Renal pelvis (tissue), 4 donors: ENCODE results near the gene TSEN15. TPM values are rescaled to one million over a fixed set of nuclear protein-coding genes. Genes with fewer than 3 reads are reported as not detected.

ENCODE experiments used
- DNase-seq: peaks from one replicate; pipeline ENCODE4 v3.0.0-alpha.2; 2013
- polyA plus RNA-seq, 3 donors: library from polyadenylated mRNA; unstranded; fragments of 120-200 nt; gene quantifications; one replicate each; pipeline ENCODE4 v1.2.1, GENCODE V29; 2013; ENCODE audit not compliant: insufficient read length in 3 of 3

Gene TSEN15
- polyA plus RNA-seq, 3 donors, result 41.4 to 48.3 (median 46.0) TPM

DNA sequence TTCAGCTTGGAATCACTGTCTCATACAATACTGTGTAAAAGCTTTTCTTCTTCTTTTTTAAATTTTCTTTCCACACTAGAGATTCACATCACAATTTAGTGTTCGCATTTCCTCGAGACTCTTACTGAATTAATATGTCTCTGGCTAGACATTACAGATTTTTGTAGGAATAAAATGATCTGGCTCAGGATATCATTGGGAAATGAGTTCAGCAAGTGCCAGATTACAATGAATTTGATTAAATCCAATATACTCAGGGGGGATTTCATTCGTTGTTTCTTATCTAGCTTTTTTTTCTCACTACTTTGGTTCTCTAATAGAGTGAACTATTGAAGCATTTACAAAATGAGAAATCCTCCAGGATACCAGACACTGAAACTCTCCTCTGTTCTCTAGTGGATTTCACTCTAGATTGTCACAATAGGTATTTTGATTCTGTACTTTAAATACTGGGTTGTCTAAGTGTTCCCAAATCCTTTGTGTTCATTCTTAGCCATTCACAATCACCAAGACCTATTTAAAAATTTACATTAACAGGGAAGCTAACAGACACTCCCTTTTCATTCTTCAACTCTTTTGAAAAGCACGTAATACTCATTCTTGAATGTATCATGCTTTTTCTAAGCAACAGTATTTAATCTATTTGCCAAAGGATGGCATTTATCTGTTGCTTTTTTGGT is 2.8 kb upstream of the TSEN15 start:
- DNase-seq, result no peak

DNA sequence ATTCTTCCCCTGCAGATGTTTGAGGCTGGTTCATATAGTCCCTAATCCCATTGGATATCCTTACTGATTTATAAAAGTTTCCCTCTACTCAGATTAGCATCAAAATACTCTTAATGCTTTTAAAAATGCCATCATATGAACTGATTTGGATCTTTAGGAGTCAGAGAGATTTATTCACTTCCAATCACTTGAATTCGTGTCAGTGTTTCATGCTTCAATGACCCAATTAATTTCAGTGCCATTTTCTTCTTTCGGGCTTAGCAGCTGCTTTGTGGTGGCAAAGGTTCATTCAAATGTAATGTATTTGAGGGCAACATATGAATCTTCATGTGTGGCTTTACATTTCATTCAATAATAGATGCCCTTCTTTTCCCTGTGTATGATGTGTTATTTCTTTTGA is 2.2 kb upstream of the TSEN15 start:
- DNase-seq, result no peak

DNA sequence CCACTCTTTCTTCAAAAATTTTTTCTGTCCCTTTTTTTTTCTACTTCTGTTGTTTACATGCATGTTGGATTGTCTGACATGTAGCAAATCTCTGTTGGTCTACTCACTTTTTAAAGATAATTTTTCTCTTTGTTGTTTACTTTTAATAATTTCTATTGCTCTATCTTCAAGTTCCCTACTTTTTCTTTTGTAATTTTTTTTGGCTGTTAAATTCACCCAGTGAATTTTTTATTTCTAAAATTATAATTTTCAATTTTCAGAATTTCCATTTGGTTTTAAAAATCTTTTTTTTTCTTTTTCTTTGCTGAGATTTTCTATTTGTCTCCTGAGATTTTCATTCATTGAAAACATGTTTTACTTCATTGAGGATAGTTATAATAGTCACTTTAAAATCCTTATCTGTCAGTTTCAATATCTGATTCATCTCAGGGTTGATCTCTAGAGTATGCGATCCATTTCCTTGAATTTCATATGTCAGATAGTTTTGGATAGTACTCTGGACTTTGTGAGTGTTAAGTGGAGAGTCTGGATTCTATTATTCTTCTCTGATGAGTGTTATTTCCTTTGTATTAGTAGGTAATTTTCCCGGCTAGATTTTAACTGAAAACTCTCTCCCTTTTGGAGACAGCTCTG is 1.6 kb upstream of the TSEN15 start:
- no peak for DNase-seq

DNA sequence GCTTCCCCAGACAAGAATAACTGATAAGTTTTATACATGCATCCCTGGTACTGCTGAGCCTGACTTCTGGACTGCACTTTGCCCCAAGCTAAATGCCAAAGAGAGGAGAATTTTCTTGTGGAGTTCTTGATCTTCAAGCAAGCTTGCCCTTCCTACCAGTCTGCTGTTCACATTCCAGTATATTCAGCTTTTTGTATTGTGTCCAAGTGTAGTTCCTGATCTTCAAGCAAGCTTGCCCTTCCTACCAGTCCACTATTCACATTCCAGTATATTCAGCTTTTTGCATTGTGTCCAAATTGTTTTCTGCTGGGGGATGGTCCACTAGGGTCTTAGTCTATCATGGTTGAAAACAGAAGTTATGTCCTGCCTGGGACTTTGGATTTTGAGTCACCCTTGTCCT is 894 bp upstream of the TSEN15 start:
- DNase-seq, result no peak

DNA sequence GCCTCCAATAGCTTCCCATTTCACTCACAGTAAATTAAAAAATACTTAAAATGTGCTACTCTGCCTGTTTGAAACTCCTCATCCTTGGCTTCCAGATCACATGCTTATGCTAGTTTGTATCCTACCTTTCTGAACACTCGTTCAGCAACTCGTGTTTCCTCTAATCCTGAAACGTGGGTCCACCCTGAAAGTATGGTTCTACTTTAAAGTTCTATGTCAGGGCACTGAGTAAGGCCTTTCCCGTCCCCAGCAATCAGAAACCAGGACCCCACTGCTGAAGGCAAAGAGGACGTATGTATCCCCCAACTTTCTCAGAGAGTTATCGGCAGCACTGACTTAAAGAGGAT is 419 bp upstream of the TSEN15 start:
- DNase-seq, result no peak

DNA sequence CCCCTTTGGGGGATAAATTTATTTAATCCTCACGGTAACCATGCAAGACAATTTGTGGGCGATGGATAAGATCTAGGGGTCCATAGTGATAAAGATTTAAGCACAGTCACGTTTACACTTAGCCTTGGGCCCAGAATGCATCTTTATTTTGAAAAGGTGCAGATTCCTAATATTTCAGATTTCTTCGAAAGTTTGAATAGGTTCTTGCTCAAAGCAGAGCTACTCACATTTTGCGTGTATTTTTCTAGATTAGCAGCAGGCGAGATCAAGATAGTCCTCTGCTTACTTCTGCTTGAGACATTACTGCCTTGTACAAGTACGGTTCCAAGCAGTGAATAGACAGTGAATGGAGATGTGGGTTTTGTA is 647 bp downstream of the TSEN15 start:
- DNase-seq, result no peak

DNA sequence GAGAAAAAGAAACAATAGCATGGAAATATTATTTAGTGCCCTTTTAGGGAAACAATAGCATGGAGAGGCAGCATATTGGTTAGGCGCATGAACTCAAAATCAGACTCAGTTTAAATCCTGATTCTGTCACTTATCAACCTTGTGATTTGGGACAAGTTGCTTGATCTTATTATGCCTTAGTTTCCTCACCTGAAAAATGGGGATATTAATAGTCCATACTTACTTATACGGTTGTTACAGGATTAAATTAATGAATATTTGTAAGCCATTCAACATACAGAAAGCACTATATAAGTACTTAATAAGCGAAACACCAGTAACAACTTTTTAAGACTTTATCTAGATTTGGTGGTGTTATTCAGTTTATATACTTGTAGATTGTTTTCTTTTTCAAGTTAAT is 1.2 kb downstream of the TSEN15 start:
- DNase-seq, result no peak

DNA sequence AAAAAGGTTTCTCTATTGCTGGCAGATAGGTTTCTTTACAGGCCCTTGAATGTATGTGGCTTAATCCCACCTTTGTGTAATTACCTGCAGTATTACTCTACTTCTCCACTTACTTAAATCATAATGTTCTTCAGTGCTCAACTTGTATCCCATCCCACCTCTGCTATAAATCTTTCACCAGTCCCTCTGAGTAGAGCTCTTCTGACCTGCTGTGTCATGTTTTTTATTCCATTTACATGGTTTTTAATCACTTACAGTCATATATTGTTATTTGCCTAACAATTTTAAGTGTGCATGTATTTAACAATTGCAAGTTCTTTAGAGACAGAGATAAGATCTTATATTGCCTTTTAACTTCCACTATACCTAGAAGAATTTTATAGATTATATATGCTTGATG is 2.4 kb downstream of the TSEN15 start:
- no peak for DNase-seq

DNA sequence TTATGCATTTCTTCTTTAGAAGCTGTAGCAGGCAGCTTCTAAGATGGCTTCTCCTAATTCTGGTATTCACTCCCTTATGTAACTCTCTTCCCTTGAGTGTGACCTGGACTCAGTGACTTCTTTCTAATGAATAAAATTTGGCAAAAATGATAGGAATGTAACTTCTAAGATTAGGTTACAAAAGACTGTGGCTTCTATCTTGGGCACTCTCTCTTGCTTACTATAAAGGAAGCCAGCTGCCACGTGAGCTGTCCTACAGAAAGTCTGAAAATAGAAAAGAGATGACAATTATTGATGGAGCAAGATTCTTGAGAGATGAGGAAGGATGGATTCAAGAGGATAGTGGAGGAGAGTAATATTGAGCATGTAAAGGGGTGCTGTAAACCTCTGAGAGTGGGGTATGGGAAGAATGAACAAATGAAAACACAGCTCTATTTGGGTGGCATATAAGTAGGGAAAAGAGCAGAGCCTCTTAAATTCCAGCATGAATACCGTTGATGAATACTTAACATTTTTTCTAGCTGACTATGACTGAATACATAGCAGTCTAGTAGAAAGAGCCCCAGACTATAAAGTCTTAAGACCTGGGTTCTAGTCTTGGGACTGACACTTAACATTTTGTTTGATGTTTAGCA is 5.5 kb downstream of the TSEN15 start:
- no peak for DNase-seq

DNA sequence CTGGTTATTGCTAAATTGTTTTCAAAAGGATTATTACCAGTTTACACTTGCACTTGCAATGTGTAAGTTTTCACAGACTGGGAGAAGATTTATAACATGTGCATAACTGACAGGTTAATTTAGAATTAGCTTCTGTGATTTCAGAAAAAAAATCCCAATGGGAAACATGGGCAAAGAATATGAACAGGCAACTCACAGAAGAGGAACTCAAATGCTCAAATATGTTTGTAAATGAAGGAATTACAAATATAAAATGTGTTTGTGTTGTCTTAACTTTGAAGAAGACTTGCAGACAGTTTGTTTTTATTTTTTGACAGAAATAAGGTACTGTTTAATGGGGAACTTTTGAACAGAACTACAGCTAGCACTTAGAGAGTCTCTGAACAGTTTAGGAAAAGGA is 8.4 kb downstream of the TSEN15 start:
- no peak for DNase-seq

DNA sequence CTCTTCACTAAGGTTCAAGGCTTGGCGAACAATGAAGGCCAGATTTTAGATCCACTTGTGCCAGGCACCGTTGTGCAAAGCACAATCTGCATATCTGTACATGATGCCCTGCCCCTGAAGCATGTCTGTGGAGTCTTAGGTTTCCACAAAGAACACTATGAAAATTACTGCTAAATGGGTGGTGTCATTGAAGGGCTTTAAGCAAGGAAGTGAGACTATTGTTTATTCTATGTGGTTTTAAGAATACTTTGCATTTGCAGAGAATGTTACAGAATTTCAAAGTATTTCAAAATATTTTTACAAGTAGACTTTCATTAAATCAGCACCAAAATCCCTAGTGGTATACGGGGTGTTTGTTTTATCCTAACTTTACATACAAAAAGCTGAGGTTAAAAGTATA is 8.8 kb downstream of the TSEN15 start:
- DNase-seq, result no peak

DNA sequence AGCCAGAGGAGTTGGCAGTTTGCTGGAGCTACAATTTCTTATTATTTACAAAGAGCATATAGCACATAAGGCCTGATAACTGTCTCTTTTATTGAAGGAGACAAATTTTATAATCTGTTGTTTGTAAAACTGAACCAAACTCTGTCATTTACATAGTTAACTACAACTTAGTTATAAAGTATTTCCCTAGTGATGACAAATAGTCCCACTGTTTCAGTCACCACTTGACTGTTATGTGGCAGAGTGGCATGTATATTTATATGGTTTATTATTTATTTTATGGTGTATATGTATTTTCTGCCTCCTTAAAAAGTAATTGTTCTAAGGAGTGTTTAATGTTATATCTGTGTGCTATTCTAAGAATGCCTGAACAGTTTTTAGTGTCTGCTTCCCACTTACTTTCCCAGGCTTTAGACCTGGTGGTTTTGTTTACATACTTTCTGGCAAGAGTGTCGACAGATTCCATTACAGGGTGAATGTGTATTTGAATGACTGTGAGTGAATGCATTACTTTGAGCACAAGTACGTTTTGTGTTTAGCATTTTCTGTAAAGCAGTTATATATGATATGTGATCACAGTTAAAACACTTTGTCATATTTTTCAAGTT is 10.0 kb downstream of the TSEN15 start:
- DNase-seq, result peak; percentile 39

DNA sequence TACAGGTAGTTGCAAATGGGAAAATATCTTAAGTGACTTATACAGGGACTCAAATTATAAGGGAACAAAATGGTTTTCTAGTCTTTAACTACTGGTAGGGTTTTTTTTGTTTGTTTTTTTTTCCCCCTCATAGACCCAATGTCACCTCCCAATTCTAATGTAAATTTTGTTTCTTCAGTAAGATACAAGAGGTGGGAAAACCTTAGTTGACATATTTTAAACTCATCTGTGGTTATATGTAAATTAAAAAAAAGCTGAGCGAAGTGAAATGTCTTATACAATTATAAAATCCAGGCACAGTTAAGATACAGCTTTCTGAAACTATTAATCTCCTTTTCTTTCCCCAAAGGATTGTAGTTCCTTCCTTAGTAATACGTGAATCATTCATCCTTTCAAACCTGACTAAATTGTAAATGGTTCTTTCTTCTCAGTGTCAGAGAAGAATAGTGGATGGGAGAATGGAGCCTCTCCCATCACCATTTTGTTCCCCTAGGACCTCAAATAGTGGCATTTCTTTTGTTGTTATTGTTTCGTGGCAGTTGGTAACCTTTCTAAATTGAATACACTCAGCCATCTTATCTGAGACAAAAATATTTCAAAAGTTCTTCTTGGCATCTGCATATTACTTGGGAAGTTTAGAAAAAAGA is 11.2 kb downstream of the TSEN15 start:
- no peak for DNase-seq

DNA sequence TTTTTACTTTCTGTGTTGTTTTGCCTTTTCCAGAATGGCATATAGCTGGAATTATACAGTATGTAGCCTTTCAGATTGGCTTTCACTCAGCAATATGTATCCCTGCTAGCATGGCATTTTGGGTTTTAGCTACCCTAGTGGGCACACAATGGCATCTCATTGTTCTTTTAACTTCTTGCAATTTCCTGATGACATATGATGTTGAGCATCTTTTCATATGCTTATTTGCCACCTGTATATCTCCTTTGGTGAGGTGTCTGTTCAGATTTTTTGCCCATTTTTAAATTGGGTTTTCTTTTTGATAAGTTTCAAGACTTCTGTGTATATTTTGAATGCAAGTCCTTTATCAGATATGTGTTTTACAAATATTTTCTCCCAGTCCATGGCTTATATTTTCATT is 14.0 kb downstream of the TSEN15 start:
- no peak for DNase-seq

DNA sequence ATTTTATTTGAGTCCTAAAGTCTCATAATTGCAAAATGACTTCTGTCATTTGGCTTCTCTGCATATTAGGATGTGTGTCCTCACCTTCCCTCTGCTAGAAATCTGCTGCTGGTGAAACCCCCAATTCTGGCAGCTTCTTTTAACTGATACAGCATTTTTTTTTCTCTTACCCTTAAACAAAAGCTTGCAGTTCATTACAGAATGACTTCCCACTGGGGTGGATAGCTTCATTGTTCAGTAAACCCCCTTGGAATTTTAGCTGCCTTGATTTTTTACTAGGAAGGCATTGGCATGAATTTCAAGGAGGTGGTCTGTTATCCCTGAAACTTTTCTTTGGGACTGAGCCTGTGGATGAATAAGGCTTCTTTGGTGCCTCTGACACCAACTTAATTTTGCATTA is 16.8 kb downstream of the TSEN15 start:
- DNase-seq, result no peak

DNA sequence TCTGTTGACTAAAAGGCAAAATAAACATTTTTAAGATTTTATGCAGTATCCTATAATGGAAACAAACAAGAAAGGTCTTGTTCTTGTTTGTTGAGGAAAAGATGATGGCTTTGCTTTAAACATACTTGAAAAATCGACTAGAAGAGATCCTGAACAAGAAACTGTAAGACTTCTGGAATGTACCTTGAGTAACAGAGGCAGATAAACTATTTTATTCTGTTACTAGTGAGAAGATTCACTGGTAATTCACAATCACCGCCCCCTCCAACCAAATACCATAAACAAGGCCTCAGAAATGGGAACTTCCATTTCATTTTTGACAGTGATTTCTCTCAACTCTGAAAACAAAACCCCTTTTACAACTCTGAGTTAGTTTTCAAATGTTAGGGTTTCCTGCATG is 18.1 kb downstream of the TSEN15 start:
- DNase-seq, result no peak

DNA sequence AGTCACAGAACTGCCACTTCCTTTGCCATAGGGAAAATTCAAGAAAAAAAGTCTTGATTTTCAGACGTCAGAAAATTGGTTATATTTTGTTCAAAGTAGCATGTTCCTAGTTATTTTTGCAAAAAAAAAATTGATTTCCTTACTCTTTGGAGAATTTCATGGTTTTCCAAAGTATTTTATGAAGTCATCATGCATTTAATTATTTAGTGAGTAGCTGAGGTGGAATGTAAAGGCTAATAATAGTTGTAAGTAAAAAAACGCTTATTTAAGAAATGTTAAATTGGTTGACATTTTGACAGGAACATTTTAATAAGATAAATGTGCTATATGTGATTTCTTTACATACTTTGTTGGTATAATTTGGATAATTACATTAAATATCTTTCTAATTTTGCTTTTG is 20.8 kb downstream of the TSEN15 start:
- DNase-seq, result no peak

DNA sequence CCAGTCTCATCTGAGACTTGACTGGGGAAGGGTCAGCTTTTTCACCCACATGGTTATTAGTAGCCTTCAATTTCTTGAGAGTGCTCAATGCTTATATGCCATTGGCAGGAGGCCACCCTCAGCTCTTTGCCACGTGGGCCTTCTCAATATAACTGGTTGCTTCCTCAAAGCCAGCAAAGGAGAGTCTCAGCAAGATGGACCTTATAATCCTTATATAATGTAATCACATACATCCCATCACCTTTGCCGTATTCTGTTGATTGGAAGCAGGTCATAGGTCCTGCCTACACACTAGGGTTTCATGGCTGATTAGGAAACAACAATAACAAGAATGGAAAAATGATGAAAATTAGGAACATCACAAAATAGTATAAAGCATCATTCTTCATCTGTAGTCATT is 22.9 kb downstream of the TSEN15 start:
- no peak for DNase-seq

DNA sequence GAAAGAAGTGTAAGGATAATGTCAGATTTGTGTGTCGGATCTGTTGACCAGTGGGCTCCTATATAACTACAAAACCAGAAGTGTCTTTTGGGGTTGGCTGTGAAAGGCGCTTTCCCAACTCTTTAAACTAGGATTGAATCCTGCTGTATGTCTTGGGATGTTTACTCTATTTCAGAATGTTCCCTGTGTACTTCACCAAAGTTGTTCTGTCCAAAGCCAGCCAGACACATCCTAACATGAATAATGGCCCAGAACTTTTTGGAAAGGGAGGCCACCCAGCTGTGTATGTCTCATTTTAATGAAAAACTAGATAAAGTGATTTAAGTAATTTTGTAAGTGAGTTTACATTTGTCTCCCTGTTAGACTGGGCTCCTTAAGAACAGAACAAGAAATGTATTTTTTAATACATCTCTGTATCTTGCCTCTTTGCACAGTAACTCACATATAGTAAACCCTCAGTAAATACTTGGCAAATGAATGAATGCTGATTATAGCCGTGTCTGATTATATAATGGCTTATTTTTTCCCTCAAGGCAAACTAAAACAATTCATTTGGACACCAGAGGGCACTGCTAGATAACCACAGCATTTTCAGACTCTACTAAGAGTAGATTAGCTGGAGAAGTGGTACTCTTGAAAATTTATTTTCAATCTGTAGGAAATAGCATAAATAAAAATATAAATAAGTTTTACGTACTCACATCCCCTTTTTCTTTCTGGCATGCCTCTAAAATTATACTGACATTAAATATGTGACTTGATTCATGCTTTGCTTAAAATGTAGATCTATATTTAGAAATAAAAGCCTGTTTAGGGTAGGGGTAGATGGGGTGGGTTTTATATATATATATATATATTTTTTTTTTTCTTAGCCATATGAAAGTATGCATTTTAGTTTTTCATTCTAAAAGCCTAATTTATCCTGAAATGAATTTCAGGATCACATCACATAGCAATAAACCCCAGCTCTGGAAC is 23.8 kb downstream of the TSEN15 start:
- DNase-seq, result peak; percentile 71

DNA sequence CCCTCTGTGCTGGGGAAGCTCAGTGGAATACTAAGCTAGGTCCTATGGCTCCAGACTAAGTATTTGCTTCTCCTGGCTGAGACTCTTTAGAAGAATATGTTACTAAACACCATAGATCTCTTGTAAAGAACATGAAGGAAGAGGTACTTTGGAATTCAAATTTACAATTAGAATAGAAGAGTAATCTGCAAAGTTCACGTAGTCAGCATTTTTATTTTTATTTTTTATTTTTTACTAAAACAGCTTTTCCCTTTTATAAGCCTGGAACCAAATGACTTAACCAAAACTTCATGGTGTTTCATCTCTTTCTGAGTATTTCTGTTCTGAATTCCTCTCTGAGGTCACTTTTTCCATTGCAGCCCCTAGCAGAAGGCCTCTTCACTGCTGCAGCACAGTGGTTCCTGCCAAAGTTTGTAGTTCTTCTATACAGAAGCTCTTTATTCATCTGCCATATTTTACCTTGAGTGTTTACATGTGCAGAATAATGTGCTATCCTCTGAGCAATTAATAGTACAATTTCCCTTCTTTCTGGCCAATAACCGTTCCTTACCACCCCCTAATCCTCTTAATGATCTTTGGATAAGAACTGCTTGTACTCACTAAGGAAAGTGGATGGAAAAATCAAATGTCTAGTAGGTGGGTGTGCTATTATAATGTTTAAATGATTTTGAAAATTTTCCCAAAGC is 27.2 kb downstream of the TSEN15 start:
- no peak for DNase-seq

DNA sequence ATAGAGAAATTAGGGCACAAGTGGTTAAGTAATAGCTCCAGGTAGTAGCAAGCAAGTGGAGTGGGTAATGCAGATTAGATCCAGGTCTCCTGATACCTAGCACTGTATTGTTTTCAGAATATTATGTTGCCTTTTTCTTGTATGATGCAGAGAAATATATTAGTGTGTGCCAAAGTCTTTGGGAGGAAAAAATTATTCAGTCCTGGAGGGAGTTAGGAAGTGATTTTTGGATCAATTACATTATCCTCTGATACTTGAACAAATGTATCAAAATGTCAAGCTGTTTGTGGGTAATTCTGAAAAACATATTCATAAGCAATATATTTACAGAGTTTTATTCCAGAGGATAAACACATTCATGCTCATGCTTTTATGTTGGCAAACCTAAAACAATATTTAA is 28.8 kb downstream of the TSEN15 start:
- no peak for DNase-seq
